Measurements from ENCODE around the gene SDK2. TPM values are rescaled to one million over a fixed set of nuclear protein-coding genes. Genes with fewer than 3 reads are reported as not detected.

Gene SDK2
- total and polyA plus RNA-seq, 2 of the 4 experiments (the other 2 are of a cell fraction) = under 0.01 to 0.03 TPM

DNA sequence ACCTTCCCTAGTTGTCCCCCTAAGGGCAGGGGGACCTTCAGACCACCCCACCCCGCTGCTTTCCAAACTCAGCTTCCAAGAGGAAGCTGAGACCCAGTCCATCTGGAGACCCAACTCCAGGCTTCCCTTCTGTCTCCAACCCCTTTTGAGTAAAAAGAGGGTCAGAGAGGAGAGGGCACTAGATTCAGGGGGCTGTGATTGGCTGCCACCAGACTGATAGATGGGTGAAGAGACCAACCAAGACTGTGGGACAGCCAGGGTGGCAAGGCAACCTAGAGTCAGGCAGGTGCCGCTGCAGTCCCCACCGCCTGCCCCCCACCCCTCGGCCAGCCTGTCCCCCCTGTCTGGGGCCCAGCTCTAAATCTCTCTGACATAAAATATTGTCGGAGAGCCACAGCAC, 92.5 kb downstream of the SDK2 start:
- no peaks in the 10 kb centered on the region for H3K9me3 ChIP-seq (ENCODE audit: control insufficient read depth, insufficient read depth, low read length)
- no peak overlapping the region for H3K56ac ChIP-seq (ENCODE audit: extremely low read depth, insufficient read depth, low read length)
- no peak overlapping the region for H2BK5ac ChIP-seq (ENCODE audit: low read depth, low read length, poor library complexity, severe bottlenecking)
- H4K20me1 ChIP-seq (ENCODE audit: insufficient read depth, low read length) = no peaks in the 10 kb centered on the region
- CTCF ChIA-PET = no interaction called here
- no peak overlapping the region for H3K27ac ChIP-seq (ENCODE audit: insufficient read depth, low read length)
- H4K8ac ChIP-seq (ENCODE audit: low read depth in 2 of 2, low read length in 2 of 2) = no peak overlapping the region
- dilution Hi-C loops (cut with HindIII; ENCODE audit: low sequenced_read_pairs, unreplicated experiment) = no loop called here
- ATAC-seq (ENCODE audit: low read depth) (no peak), DNase-seq (no peak)
- TF ChIP-seq MXI1 (IDR thresholded peaks at IDR 0.05; ENCODE audit: borderline replicate concordance, low read depth, low read length) = no peak
- no peak for TF ChIP-seq FOS (IDR thresholded peaks at IDR 0.05; ENCODE audit: low read depth, low read length)
- no peak for TF ChIP-seq RAD21 (IDR thresholded peaks at IDR 0.05; ENCODE audit: low read length)
- no peak for TF ChIP-seq MAFK (IDR thresholded peaks at IDR 0.05; ENCODE audit: low read depth, low read length)
- TF ChIP-seq, protein P1, sequence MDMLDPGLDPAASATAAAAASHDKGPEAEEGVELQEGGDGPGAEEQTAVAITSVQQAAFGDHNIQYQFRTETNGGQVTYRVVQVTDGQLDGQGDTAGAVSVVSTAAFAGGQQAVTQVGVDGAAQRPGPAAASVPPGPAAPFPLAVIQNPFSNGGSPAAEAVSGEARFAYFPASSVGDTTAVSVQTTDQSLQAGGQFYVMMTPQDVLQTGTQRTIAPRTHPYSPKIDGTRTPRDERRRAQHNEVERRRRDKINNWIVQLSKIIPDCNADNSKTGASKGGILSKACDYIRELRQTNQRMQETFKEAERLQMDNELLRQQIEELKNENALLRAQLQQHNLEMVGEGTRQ (IDR thresholded peaks at IDR 0.05; ENCODE audit: low read depth, low read length) = no peak
- TF ChIP-seq ELK1 (IDR thresholded peaks at IDR 0.05; ENCODE audit: borderline replicate concordance, low read depth, low read length) = no peak
- no peak for TF ChIP-seq RFX5 (IDR thresholded peaks at IDR 0.05; ENCODE audit: low read depth, low read length)
- no peak for TF ChIP-seq CHD1 (IDR thresholded peaks at IDR 0.05; ENCODE audit: low read depth, low read length)
- no peak for TF ChIP-seq RCOR1 (IDR thresholded peaks at IDR 0.05; ENCODE audit: insufficient replicate concordance, low read length)
- no peak for TF ChIP-seq CEBPB (IDR thresholded peaks at IDR 0.05; ENCODE audit: low read depth, low read length)
- TF ChIP-seq, protein P2, sequence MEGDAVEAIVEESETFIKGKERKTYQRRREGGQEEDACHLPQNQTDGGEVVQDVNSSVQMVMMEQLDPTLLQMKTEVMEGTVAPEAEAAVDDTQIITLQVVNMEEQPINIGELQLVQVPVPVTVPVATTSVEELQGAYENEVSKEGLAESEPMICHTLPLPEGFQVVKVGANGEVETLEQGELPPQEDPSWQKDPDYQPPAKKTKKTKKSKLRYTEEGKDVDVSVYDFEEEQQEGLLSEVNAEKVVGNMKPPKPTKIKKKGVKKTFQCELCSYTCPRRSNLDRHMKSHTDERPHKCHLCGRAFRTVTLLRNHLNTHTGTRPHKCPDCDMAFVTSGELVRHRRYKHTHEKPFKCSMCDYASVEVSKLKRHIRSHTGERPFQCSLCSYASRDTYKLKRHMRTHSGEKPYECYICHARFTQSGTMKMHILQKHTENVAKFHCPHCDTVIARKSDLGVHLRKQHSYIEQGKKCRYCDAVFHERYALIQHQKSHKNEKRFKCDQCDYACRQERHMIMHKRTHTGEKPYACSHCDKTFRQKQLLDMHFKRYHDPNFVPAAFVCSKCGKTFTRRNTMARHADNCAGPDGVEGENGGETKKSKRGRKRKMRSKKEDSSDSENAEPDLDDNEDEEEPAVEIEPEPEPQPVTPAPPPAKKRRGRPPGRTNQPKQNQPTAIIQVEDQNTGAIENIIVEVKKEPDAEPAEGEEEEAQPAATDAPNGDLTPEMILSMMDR (conservative IDR thresholded peaks at IDR 0.05; ENCODE audit: low read depth, low read length) = no peak
- TF ChIP-seq NFE2L2 (IDR thresholded peaks at IDR 0.05; ENCODE audit: low read depth, low read length) = no peak
- no peak for TF ChIP-seq BHLHE40 (IDR thresholded peaks at IDR 0.05; ENCODE audit: low read depth, low read length)
- no peak for TF ChIP-seq SMC3 (IDR thresholded peaks at IDR 0.05; ENCODE audit: low read depth, low read length)
- TF ChIP-seq MAZ (IDR thresholded peaks at IDR 0.05; ENCODE audit: borderline replicate concordance, low read depth, low read length) = no peak
- TF ChIP-seq POLR2A (IDR thresholded peaks at IDR 0.05; ENCODE audit: low read depth, low read length) = no peak
- WGBS, 2 experiments (ENCODE audit: extremely low coverage in 2 of 2, insufficient read length in 1 of 2) = no CpG with 5 or more reads among the region's 5 CpGs
- H3K14ac ChIP-seq (replicated peaks; ENCODE audit: low read depth, low read length) = no peak overlapping the region
- no peak overlapping the region for H4K5ac ChIP-seq (ENCODE audit: low read depth, low read length)
- H3K4ac ChIP-seq (ENCODE audit: low read depth, low read length) = no peak overlapping the region
- no peak overlapping the region for H4K91ac ChIP-seq (ENCODE audit: insufficient read depth, low read depth, low read length)
- BruUV-seq (replicated peaks) = no TSS peak
- no peak overlapping the region for H2BK15ac ChIP-seq (ENCODE audit: low read depth, low read length)
- no peak overlapping the region for H3K4me3 ChIP-seq (ENCODE audit: insufficient read depth, low read depth, low read length)
- in situ Hi-C loops (cut with MboI; ENCODE audit: low sequenced_read_pairs) = no loop called here
- no peak overlapping the region for H2AFZ ChIP-seq (replicated peaks; ENCODE audit: low read length, poor library complexity)
- H3K23ac ChIP-seq (ENCODE audit: low read depth, low read length) = no peak overlapping the region
- no peak overlapping the region for H2AK5ac ChIP-seq (ENCODE audit: low read depth, low read length)
- H2BK20ac ChIP-seq (ENCODE audit: low read depth, low read length) = no peak overlapping the region
- POLR2A ChIA-PET (ENCODE audit: unreplicated experiment) = no interaction called here
- no peak overlapping the region for H3K9ac ChIP-seq (ENCODE audit: low read depth, low read length)
- H3K18ac ChIP-seq (ENCODE audit: low read depth, low read length) = no peak overlapping the region
- H3K36me3 ChIP-seq (ENCODE audit: control insufficient read depth, insufficient read depth, low read length) = no peaks in the 10 kb centered on the region
- no peak overlapping the region for H2AK9ac ChIP-seq (replicated peaks; ENCODE audit: low read depth, low read length, poor library complexity)
- no peaks in the 10 kb centered on the region for H3K27me3 ChIP-seq (ENCODE audit: control insufficient read depth, insufficient read depth, low read length)
- H3K9me1 ChIP-seq (ENCODE audit: insufficient read depth, low read length) = no peaks in the 10 kb centered on the region
- intact Hi-C loops (cut with micrococcal nuclease) = no loop called here
- no peak overlapping the region for H3K4me2 ChIP-seq (ENCODE audit: low read depth, low read length)
- no peaks in the 10 kb centered on the region for H3K4me1 ChIP-seq (ENCODE audit: control insufficient read depth, insufficient read depth, low read length)
- H2BK120ac ChIP-seq (ENCODE audit: low read depth, low read length) = no peak overlapping the region
- no peaks in the 10 kb centered on the region for H3K79me1 ChIP-seq (ENCODE audit: low read depth in 1 of 2, low read length in 2 of 2)
